Measurements from ENCODE around the gene EPS8L2.
A peak's percentile ranks its signal among the peaks of the same experiment; 100 is the strongest.
"Not testable (repeated sequence)": the region's sequence is repeated elsewhere in the genome, so short reads cannot be mapped to it uniquely, and the experiment has no call there.

Gene EPS8L2

GRCh38 chr11:705646-706438, at the start of gene EPS8L2:
TSS of gene EPS8L2 (plus strand) at chr11:706231. CDS start at chr11:709408, 3,177 bp downstream.
- DNase-seq, result no peak

GRCh38 chr11:656426-656825, 49.6 kb upstream of the EPS8L2 start:
- DNase-seq, result no peak

- no peak for DNase-seq
Measured at GRCh38 chr11:656866-657265, 49.2 kb upstream of the EPS8L2 start.

- DNase-seq, result no peak
Measured at GRCh38 chr11:657691-658126, 48.3 kb upstream of the EPS8L2 start.

- DNase-seq, result no peak
Measured at GRCh38 chr11:659532-660085, 46.4 kb upstream of the EPS8L2 start.

- DNase-seq, result no peak
Measured at GRCh38 chr11:660281-660680, 45.8 kb upstream of the EPS8L2 start.

GRCh38 chr11:660681-661444, 45.2 kb upstream of the EPS8L2 start:
- no peak for DNase-seq

- peak; percentile 2 for DNase-seq
Measured at GRCh38 chr11:662689-663274, 43.2 kb upstream of the EPS8L2 start.

- no peak for DNase-seq
Measured at GRCh38 chr11:665062-665703, 40.8 kb upstream of the EPS8L2 start.

- no peak for DNase-seq
Measured at GRCh38 chr11:665704-666281, 40.2 kb upstream of the EPS8L2 start.

GRCh38 chr11:673866-674265, 32.2 kb upstream of the EPS8L2 start:
- DNase-seq, result no peak

- no peak for DNase-seq
Measured at GRCh38 chr11:674406-674805, 31.6 kb upstream of the EPS8L2 start.

GRCh38 chr11:678297-678696, 27.7 kb upstream of the EPS8L2 start:
- DNase-seq, result no peak

GRCh38 chr11:679271-680207, 26.5 kb upstream of the EPS8L2 start:
- DNase-seq, result no peak

GRCh38 chr11:680476-680875, 25.6 kb upstream of the EPS8L2 start:
- DNase-seq, result no peak

- no peak for DNase-seq
Measured at GRCh38 chr11:680970-681369, 25.1 kb upstream of the EPS8L2 start.

- DNase-seq, result no peak
Measured at GRCh38 chr11:686451-687243, 19.4 kb upstream of the EPS8L2 start.

GRCh38 chr11:687751-688150, 18.3 kb upstream of the EPS8L2 start:
- no peak for DNase-seq

- DNase-seq, result no peak
Measured at GRCh38 chr11:688681-689080, 17.4 kb upstream of the EPS8L2 start.

- no peak for DNase-seq
Measured at GRCh38 chr11:689625-690024, 16.4 kb upstream of the EPS8L2 start.

- DNase-seq, result not testable (repeated sequence)
Measured at GRCh38 chr11:690244-690643, 15.8 kb upstream of the EPS8L2 start.

All from NCI-H510A treated with DMSO at 0.1 percent for 48 hours (cell line).